ENCODE measurements around the gene VMAC. TPM values are rescaled to one million over a fixed set of nuclear protein-coding genes. Genes with fewer than 3 reads are reported as not detected.

VMAC gene
- total and polyA plus RNA-seq, 2 donors (not counting 3 experiments of a cell fraction or from before 2014, with no cell fraction given): 4.7 to 6.9 TPM

GRCh38 chr19:5929625-5930024 is 25.0 kb downstream of the VMAC start:
- ChIA-PET CTCF (no interaction called here), POLR2A (no interaction called here)
- Histone ChIP-seq H2AFZ (ENCODE audit: low read depth, low read length) (no peak overlapping the region), H3K79me2 (ENCODE audit: control insufficient read depth, insufficient read depth, low read length) (no peaks in the 10 kb centered on the region), H4K20me1 (replicated peaks; ENCODE audit: control insufficient read depth, extremely low read depth, insufficient read depth, low read length) (no peaks in the 10 kb centered on the region), H3K9me3 (replicated peaks; ENCODE audit: control insufficient read depth, insufficient read depth, low read length) (no peaks in the 10 kb centered on the region), H3K4me1 (ENCODE audit: control insufficient read depth, extremely low read depth, insufficient read depth, low read length) (peaks cover 13% of the 10 kb centered on the region), H3K27ac (ENCODE audit: insufficient read depth, low read depth, low read length) (no peak overlapping the region), H3K9me1 (replicated peaks; ENCODE audit: control insufficient read depth, extremely low read depth, insufficient read depth, low read length) (no peaks in the 10 kb centered on the region), H3K4me2 (ENCODE audit: insufficient read depth, low read length) (no peak overlapping the region), H3K36me3 (ENCODE audit: control insufficient read depth in 2 of 2, extremely low read depth in 1 of 2, insufficient read depth in 2 of 2, low read length in 2 of 2) (peaks cover 13 to 51% of the 10 kb centered on the region in 2 experiments), H3K4me3 (replicated peaks in 1 of 3; ENCODE audit: insufficient read depth in 1 of 3, low read depth in 1 of 3, low read length in 3 of 3) (no peak overlapping the region), H3K27me3 (ENCODE audit: control insufficient read depth in 2 of 2, insufficient read depth in 2 of 2, low read length in 2 of 2) (no peaks in the 10 kb centered on the region), H3K9ac (replicated peaks; ENCODE audit: extremely low read depth, insufficient read depth, low read length) (no peak overlapping the region)
- intact Hi-C loops (cut with micrococcal nuclease) (no loop called here), dilution Hi-C loops (cut with MboI; ENCODE audit: extremely low pct_ligation_motif_present, low sequenced_read_pairs) (no loop called here)
- DNase-seq (ENCODE audit: low read depth, low spot score): no peak
- TF ChIP-seq POLR2AphosphoS5 (IDR thresholded peaks at IDR 0.05; ENCODE audit: insufficient read depth, low read depth, low read length) (no peak), MAX (IDR thresholded peaks at IDR 0.05; ENCODE audit: insufficient read depth, insufficient read length) (no peak), POLR2A (IDR thresholded peaks at IDR 0.05; ENCODE audit: low read depth, low read length) (no peak), JUN (IDR thresholded peaks at IDR 0.05; ENCODE audit: borderline replicate concordance, insufficient read depth, insufficient read length, low read depth) (no peak), EZH2 (IDR thresholded peaks at IDR 0.05; ENCODE audit: borderline replicate concordance, low read depth, low read length, severe bottlenecking) (no peak), MYC (IDR thresholded peaks at IDR 0.05; ENCODE audit: low read depth, low read length) (no peak), GATA2 (IDR thresholded peaks at IDR 0.05; ENCODE audit: insufficient read depth, insufficient read length, low read depth, low read length) (no peak), FOS (IDR thresholded peaks at IDR 0.05; ENCODE audit: borderline replicate concordance, insufficient read depth, low read length) (no peak)
- TF ChIP-seq, protein P1, sequence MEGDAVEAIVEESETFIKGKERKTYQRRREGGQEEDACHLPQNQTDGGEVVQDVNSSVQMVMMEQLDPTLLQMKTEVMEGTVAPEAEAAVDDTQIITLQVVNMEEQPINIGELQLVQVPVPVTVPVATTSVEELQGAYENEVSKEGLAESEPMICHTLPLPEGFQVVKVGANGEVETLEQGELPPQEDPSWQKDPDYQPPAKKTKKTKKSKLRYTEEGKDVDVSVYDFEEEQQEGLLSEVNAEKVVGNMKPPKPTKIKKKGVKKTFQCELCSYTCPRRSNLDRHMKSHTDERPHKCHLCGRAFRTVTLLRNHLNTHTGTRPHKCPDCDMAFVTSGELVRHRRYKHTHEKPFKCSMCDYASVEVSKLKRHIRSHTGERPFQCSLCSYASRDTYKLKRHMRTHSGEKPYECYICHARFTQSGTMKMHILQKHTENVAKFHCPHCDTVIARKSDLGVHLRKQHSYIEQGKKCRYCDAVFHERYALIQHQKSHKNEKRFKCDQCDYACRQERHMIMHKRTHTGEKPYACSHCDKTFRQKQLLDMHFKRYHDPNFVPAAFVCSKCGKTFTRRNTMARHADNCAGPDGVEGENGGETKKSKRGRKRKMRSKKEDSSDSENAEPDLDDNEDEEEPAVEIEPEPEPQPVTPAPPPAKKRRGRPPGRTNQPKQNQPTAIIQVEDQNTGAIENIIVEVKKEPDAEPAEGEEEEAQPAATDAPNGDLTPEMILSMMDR (IDR thresholded peaks at IDR 0.05; ENCODE audit: extremely low read depth in 1 of 2, insufficient read depth in 1 of 2, low read depth in 1 of 2, low read length in 2 of 2): no peak
- FAIRE-seq: no peak
- no TSS peak for BruUV-seq (replicated peaks)
